ENCODE results near the gene SNRNP35. TPM values are rescaled to one million over a fixed set of nuclear protein-coding genes. Genes with fewer than 3 reads are reported as not detected.

Gene SNRNP35
- total and polyA plus RNA-seq, 9 of the 15 experiments (the other 6 are each of a cell fraction or from before 2014, with no cell fraction given): 17.7 to 41.0 (median 25.5) TPM

DNA sequence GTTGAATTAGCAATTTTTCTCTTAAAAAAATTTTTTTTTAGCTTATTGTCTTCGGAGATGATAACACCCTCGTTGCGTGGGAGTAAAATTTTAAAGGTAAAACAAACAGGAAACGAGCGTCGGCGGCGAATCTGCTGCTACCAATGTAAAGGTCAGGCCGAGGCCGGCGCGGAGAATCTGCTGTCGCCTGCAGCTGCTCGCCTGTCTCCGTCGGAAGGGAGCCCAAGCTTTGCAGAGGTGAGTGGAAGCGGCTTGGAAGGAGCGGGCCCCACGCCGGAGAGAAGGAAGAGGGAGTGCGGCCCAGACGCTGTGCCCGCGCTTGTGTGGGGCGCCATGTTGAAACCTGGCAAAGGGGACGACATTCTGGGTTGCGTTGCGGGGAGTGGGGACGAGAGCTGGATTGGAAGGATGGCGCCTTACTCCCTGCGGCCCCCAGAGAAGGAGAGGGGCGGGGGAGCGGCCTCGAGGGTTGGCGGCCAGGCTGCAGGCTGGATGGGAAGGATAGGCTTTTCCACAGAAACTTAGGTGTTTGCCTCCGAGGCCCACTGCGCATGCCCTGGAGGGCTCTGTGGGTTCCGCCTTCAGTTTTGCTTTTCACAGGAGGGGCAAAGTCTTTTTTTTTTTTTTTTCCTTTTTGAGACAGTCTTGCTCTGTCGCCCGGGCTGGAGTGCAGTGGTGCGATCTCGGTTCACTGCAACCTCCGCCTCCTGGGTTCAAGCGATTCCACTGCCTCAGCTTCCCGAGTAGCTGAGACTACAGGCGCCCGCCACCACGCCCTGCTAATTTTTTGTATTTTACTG lies at the start of gene SNRNP35 (continued):
- TF ChIP-seq ERF (CRISPR knock-in tag; IDR thresholded peaks at IDR 0.05) (no peak), RBM25 (IDR thresholded peaks at IDR 0.05; ENCODE audit: low read depth, low read length, severe bottlenecking) (no peak), ZNF589 (CRISPR knock-in tag; IDR thresholded peaks at IDR 0.05; ENCODE audit: low read depth) (no peak), WHSC1 (IDR thresholded peaks at IDR 0.05; ENCODE audit: low read length) (no peak), ELF4 (CRISPR knock-in tag; IDR thresholded peaks at IDR 0.05) (no peak), NCOA4 (IDR thresholded peaks at IDR 0.05; ENCODE audit: partially characterized antibody) (no peak), BCOR (IDR thresholded peaks at IDR 0.05) (peak; percentile 47; the same call in 1 of the 2 replicates), ARID1B (IDR thresholded peaks at IDR 0.05) (peak; percentile 37), ZKSCAN3 (CRISPR knock-in tag; IDR thresholded peaks at IDR 0.05) (no peak), PURB (CRISPR knock-in tag; IDR thresholded peaks at IDR 0.05; ENCODE audit: low read depth) (no peak), STAG1 (CRISPR knock-in tag; IDR thresholded peaks at IDR 0.05; ENCODE audit: borderline replicate concordance) (no peak)
- TF ChIP-seq, protein P1, sequence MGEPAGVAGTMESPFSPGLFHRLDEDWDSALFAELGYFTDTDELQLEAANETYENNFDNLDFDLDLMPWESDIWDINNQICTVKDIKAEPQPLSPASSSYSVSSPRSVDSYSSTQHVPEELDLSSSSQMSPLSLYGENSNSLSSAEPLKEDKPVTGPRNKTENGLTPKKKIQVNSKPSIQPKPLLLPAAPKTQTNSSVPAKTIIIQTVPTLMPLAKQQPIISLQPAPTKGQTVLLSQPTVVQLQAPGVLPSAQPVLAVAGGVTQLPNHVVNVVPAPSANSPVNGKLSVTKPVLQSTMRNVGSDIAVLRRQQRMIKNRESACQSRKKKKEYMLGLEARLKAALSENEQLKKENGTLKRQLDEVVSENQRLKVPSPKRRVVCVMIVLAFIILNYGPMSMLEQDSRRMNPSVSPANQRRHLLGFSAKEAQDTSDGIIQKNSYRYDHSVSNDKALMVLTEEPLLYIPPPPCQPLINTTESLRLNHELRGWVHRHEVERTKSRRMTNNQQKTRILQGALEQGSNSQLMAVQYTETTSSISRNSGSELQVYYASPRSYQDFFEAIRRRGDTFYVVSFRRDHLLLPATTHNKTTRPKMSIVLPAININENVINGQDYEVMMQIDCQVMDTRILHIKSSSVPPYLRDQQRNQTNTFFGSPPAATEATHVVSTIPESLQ (CRISPR knock-in tag; IDR thresholded peaks at IDR 0.05): no peak; the same call in 1 of the 2 replicates
- TF ChIP-seq, protein P2, sequence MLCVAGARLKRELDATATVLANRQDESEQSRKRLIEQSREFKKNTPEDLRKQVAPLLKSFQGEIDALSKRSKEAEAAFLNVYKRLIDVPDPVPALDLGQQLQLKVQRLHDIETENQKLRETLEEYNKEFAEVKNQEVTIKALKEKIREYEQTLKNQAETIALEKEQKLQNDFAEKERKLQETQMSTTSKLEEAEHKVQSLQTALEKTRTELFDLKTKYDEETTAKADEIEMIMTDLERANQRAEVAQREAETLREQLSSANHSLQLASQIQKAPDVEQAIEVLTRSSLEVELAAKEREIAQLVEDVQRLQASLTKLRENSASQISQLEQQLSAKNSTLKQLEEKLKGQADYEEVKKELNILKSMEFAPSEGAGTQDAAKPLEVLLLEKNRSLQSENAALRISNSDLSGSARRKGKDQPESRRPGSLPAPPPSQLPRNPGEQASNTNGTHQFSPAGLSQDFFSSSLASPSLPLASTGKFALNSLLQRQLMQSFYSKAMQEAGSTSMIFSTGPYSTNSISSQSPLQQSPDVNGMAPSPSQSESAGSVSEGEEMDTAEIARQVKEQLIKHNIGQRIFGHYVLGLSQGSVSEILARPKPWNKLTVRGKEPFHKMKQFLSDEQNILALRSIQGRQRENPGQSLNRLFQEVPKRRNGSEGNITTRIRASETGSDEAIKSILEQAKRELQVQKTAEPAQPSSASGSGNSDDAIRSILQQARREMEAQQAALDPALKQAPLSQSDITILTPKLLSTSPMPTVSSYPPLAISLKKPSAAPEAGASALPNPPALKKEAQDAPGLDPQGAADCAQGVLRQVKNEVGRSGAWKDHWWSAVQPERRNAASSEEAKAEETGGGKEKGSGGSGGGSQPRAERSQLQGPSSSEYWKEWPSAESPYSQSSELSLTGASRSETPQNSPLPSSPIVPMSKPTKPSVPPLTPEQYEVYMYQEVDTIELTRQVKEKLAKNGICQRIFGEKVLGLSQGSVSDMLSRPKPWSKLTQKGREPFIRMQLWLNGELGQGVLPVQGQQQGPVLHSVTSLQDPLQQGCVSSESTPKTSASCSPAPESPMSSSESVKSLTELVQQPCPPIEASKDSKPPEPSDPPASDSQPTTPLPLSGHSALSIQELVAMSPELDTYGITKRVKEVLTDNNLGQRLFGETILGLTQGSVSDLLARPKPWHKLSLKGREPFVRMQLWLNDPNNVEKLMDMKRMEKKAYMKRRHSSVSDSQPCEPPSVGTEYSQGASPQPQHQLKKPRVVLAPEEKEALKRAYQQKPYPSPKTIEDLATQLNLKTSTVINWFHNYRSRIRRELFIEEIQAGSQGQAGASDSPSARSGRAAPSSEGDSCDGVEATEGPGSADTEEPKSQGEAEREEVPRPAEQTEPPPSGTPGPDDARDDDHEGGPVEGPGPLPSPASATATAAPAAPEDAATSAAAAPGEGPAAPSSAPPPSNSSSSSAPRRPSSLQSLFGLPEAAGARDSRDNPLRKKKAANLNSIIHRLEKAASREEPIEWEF (CRISPR knock-in tag; IDR thresholded peaks at IDR 0.05): no peak
- TF ChIP-seq, protein P3, sequence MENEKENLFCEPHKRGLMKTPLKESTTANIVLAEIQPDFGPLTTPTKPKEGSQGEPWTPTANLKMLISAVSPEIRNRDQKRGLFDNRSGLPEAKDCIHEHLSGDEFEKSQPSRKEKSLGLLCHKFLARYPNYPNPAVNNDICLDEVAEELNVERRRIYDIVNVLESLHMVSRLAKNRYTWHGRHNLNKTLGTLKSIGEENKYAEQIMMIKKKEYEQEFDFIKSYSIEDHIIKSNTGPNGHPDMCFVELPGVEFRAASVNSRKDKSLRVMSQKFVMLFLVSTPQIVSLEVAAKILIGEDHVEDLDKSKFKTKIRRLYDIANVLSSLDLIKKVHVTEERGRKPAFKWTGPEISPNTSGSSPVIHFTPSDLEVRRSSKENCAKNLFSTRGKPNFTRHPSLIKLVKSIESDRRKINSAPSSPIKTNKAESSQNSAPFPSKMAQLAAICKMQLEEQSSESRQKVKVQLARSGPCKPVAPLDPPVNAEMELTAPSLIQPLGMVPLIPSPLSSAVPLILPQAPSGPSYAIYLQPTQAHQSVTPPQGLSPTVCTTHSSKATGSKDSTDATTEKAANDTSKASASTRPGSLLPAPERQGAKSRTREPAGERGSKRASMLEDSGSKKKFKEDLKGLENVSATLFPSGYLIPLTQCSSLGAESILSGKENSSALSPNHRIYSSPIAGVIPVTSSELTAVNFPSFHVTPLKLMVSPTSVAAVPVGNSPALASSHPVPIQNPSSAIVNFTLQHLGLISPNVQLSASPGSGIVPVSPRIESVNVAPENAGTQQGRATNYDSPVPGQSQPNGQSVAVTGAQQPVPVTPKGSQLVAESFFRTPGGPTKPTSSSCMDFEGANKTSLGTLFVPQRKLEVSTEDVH (IDR thresholded peaks at IDR 0.05; ENCODE audit: low read depth, partially characterized antibody): peak; percentile 46
- TF ChIP-seq, protein P4, sequence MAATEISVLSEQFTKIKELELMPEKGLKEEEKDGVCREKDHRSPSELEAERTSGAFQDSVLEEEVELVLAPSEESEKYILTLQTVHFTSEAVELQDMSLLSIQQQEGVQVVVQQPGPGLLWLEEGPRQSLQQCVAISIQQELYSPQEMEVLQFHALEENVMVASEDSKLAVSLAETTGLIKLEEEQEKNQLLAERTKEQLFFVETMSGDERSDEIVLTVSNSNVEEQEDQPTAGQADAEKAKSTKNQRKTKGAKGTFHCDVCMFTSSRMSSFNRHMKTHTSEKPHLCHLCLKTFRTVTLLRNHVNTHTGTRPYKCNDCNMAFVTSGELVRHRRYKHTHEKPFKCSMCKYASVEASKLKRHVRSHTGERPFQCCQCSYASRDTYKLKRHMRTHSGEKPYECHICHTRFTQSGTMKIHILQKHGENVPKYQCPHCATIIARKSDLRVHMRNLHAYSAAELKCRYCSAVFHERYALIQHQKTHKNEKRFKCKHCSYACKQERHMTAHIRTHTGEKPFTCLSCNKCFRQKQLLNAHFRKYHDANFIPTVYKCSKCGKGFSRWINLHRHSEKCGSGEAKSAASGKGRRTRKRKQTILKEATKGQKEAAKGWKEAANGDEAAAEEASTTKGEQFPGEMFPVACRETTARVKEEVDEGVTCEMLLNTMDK (IDR thresholded peaks at IDR 0.05; ENCODE audit: borderline replicate concordance, insufficient read depth, low read depth, low read length, poor library complexity, severe bottlenecking): no peak

Measured in K562 (cell line).